Skeletal muscle satellite cell (primary cell): Measurements from ENCODE around the gene SPSB3.
A peak's percentile ranks its signal among the peaks of the same experiment; 100 is the strongest.

Experiments used
- H3K27me3 ChIP-seq: 2 replicates; pipeline ENCODE4 v1.7.0; 2013; ENCODE audit warnings: low read length; ENCODE audit not compliant: control insufficient read depth, insufficient read depth
- H3K36me3 ChIP-seq: 2 replicates; pipeline ENCODE4 v1.7.0; 2013; ENCODE audit warnings: mild to moderate bottlenecking, control low read depth, low read length; ENCODE audit not compliant: insufficient read depth
- H3K4me1 ChIP-seq: 2 replicates; pipeline ENCODE4 v1.7.0; 2013; ENCODE audit warnings: low read length; ENCODE audit not compliant: control insufficient read depth, insufficient read depth
- H3K4me2 ChIP-seq: 2 replicates; pipeline ENCODE4 v1.7.0; 2013; ENCODE audit warnings: mild to moderate bottlenecking, low read length
- H3K4me3 ChIP-seq: 2 replicates; pipeline ENCODE4 v1.7.0; 2013; ENCODE audit warnings: low read length
- H3K9ac ChIP-seq: 2 replicates; pipeline ENCODE4 v1.7.0; 2013; ENCODE audit warnings: mild to moderate bottlenecking, low read depth, low read length, moderate library complexity
- H3K9me3 ChIP-seq: replicated peaks from 2 replicates; pipeline ENCODE4 v1.7.0; 2013; ENCODE audit warnings: mild to moderate bottlenecking, control low read depth, low read length

Gene SPSB3

DNA sequence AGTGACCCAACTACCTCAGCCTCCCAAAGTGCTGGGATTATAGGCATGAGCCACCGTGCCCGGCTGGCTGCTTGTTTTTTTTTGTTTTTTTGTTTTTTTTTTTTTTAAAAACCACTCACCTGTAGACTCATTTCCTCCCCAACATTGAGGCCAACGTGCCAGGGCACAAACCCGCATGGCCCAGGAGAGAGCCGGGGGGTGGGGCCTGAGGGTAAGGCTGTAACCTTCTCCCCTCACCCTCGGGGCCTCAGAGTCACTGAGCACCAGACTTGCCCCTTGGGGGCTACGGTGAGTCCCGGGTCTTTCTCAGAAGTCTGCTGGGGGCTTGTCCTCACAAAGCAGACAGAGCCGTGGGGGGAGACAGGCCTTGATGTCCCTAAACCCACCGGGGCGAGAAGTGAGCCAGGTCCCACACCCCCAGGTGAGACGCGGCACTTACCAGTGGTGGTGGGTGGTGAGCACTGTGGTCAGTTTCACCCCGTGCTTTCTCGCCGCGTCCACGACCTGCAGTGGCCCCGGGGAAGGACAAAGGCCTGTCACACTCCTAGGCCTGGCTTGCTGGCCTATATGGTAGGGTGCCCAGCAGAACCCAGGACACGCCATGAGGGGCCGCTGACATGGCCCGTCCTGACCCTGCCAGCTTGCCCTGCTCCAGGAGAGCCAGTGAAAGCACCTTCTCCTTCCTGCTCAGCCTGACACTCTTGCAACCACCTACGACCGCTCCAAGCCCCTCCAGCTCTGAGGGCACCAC, 39.7 kb upstream of the SPSB3 start:
- Histone ChIP-seq H3K27me3 (no peaks in the 10 kb centered on the region), H3K4me2 (no peak overlapping the region), H3K9ac (no peak overlapping the region), H3K36me3 (peaks cover 5% of the 10 kb centered on the region), H3K4me1 (peaks cover 6% of the 10 kb centered on the region), H3K4me3 (no peak overlapping the region), H3K9me3 (no peaks in the 10 kb centered on the region)

DNA sequence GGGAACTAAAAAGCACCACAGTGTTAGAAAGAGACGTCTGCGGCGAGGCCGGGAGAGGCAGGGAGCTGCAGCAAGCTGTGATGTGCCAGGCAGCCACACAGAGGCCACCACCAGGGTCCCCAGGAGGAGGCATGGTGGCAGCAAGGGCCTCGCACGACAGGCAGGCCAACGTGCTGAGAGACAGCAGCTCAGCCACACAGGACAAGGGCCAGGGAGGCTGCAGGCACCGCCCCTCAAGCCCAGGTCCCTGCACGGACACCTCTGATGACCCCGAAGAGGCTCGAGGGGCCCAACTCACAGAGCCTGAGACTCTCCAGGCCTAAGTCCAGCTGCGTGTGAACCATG, 38.5 kb upstream of the SPSB3 start:
- Histone ChIP-seq H3K9ac (no peak overlapping the region), H3K4me3 (no peak overlapping the region), H3K36me3 (peaks cover 12% of the 10 kb centered on the region), H3K9me3 (no peaks in the 10 kb centered on the region), H3K27me3 (no peaks in the 10 kb centered on the region), H3K4me1 (peaks cover 5% of the 10 kb centered on the region), H3K4me2 (no peak overlapping the region)

DNA sequence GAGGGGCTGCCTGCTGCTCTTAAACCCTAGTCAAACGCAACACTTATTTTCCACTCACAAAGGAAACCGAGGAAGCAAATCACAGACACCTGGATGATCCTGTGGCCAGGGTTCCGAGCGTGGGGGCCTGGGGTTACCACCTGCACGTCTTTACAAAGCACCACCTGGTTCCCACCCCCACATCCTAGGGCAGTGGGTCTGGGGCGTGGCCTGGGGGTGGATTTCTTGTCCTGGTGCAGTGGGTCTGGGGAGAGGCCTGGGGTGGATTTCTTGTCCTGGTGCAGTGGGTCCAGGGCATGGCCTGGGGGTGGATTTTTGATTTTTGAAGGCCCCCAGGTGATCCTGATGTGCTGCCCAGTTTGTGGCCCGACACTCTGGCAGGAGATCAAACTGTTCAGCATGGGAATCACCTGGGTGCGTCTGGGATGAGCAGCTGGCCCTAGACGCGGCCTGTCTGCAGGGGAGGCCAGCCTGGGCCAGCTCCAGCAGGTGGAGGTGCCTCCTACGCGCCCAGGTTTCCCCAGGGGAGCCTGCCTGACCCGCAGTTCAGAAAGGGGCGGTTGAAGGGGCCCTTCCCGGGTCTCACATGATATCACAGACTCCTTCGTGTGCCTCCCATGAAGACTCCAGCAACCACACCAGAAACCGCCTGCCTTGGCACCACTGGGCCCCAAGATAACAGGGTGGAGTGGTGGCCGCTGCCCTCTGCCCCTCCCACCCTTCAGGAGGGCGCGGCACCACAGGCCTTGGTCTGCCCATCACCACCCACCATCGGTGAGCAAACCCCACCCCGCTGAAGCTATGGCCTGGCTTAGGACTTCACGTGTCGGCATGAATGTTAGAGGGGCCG, 38.0 kb upstream of the SPSB3 start:
- Histone ChIP-seq H3K9ac (no peak overlapping the region), H3K4me3 (no peak overlapping the region), H3K4me2 (no peak overlapping the region), H3K4me1 (no peaks in the 10 kb centered on the region), H3K9me3 (no peaks in the 10 kb centered on the region), H3K27me3 (no peaks in the 10 kb centered on the region), H3K36me3 (peaks cover 12% of the 10 kb centered on the region)

DNA sequence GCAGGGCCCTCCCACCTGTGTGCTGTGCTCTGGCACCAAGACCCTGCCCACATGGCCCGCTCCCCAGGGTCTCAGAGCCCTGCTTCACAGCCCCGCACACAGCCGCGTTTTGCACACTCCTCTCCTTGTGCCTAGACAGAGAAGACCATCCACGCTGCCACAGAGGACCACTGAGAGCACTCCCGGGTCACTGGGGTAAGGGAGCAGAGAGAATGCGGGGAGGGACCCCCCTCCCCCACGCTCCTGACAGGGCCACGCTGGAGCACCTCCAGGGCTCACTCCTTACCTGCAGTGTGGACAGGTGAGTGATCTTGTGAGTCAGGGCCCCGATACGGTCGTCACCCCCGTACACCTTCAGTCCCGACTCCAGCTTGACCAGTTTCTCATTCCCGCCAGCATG, 37.2 kb upstream of the SPSB3 start:
- Histone ChIP-seq H3K27me3 (no peaks in the 10 kb centered on the region), H3K4me1 (no peaks in the 10 kb centered on the region), H3K4me2 (no peak overlapping the region), H3K4me3 (no peak overlapping the region), H3K9me3 (no peaks in the 10 kb centered on the region), H3K9ac (no peak overlapping the region), H3K36me3 (peaks cover 12% of the 10 kb centered on the region)

DNA sequence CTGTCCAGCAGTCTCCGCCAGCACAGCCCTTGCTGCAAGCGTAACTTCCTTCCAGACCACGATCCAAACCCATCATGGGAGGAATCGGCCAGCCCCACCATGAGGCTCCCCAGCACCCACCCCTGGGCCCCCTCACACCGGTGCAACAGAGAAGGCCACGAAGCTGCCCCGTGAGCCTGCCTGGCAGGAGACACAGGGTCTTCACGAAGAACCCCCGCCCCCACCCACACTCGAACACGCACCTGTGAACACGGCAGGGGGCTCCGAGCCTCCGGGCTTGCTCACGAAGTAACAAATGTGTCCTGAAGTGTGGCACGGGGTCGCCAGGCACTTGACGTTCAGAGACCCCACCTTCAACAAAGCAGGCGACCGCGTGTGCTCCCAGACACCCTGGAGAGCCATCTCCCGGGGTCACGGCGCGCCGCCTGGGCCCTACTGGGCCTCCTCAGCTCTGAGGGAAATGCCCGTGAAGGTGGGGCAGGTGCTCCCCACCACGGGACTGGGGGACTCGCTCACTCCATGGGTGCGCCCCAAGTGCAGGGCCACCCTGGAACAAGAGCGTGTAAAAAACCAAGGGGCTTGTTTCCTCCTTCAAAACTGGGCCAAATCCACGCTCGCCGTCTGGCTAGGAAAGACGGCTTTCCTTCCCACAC, 36.6 kb upstream of the SPSB3 start:
- Histone ChIP-seq H3K36me3 (peaks cover 12% of the 10 kb centered on the region), H3K4me3 (no peak overlapping the region), H3K9me3 (no peaks in the 10 kb centered on the region), H3K27me3 (no peaks in the 10 kb centered on the region), H3K4me1 (no peaks in the 10 kb centered on the region), H3K4me2 (no peak overlapping the region), H3K9ac (no peak overlapping the region)

DNA sequence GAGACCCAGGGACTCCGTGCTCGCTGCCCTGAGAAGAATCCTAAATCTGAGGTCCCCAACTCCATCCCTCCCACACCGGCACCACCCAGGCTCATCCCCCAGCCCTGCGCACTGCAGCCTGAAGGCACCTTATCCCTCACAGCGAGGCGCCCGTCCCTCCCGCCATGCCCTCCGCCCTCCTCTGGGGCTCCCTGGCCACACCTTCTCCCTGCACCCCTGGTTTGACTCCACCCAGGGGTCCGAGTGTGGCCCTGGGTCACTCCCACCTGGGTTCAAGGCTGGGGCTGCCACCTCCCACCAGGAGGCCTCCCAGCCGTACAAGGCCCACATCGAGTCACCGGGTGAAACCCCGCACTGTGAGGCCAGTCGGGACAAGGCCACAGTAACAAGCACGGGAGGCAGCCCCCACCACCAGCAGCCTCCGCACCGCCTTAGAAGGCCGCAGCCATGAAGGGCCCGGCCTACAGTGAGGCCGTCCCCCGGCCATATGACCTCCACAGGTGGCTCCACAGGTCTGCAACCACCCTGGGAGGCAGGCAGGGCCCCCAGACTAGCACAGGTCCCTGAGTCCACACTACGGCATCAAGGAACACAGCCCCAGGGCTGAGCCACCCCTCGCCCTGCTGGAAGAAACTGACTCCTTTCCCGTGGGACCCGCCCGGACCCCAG, 36.0 kb upstream of the SPSB3 start:
- H3K36me3 ChIP-seq, result peaks cover 12% of the 10 kb centered on the region
- no peaks in the 10 kb centered on the region for H3K27me3 ChIP-seq
- no peaks in the 10 kb centered on the region for H3K4me1 ChIP-seq
- H3K4me2 ChIP-seq, result no peak overlapping the region
- H3K9me3 ChIP-seq, result no peaks in the 10 kb centered on the region
- H3K9ac ChIP-seq, result no peak overlapping the region
- no peak overlapping the region for H3K4me3 ChIP-seq

DNA sequence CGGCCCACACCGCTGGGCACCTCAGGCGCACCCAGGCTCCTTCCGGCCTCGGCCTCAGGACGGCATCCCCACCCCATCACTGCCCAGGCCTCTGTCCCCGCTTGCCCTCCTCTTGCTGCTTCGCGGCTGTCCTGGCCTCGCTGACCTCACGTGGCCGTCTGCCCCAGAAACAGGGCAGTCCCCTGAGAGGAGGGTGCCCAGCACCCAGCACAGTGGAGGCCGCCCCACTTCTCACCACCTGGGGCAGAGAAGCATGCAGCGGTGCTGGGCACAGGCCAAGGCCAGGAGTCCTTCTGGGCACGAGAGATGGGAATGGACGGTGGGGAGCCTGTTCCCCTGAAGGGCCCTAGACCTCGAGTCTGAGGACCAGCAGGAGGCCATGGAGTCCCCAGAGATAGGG, 35.3 kb upstream of the SPSB3 start:
- Histone ChIP-seq H3K9me3 (no peaks in the 10 kb centered on the region), H3K4me3 (no peak overlapping the region), H3K9ac (no peak overlapping the region), H3K27me3 (no peaks in the 10 kb centered on the region), H3K4me1 (peaks cover 5% of the 10 kb centered on the region), H3K4me2 (no peak overlapping the region), H3K36me3 (peaks cover 12% of the 10 kb centered on the region)

DNA sequence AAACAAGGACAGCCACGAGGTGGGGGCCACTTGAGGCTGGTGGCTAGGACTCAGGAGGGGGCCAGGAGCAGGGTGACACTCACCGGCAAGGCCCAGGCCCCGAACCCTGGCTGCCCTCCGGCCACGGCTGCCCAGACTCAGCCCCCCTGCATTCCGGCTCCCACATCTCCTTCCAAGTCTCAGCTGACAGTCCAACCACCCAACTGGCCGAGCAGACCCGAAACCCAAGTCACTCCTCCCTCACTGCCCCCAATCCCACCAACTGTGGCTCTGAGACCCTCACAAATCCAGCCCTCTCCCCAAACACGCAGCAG, 34.9 kb upstream of the SPSB3 start:
- H3K9me3 ChIP-seq, result no peaks in the 10 kb centered on the region
- H3K4me3 ChIP-seq, result no peak overlapping the region
- H3K36me3 ChIP-seq, result peaks cover 12% of the 10 kb centered on the region
- H3K9ac ChIP-seq, result no peak overlapping the region
- peaks cover 6% of the 10 kb centered on the region for H3K4me1 ChIP-seq
- no peaks in the 10 kb centered on the region for H3K27me3 ChIP-seq
- H3K4me2 ChIP-seq, result no peak overlapping the region

DNA sequence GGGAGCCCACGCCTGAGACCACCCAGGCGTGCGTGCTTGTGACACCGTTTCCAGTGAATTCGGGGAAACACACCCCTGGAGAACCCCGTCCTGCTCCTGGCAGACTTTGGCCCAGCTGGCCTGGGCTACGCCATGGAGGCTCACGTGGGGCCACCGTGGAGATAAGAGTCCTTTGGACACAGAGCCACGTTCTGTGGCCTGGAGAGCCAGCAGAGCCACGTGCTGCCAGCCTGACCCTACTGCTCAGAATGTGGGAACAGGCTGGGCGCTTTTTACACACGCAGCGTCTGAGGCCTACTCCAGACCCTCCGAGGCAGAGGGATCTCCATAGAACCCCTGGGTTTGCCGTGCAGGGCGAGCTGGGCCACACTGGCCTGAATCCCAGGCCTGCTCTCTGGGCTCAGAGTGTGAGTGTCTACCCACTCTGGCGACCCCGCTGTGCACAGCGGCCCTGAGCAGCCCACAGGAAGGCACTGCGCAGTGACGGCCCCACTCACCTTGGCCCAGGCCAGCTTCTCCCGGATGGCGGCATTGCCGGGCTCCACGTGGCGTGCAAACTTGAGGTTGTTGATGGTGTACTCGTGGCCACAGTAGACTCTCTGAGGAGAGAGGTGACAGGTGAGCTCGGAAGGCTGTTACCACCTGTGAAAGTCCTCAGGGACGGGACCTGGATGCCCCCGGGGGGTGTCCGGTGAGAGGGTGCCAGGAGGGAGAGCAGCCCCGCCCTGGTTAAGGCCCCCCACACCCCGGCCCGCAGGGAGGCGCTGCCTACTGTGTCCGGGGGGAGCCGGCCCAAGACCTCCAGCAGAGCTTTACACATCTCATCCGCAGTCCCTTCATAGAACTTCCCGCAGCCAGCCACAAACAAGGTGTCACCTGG, 34.3 kb upstream of the SPSB3 start:
- no peak overlapping the region for H3K4me3 ChIP-seq
- peaks cover 12% of the 10 kb centered on the region for H3K36me3 ChIP-seq
- H3K27me3 ChIP-seq, result no peaks in the 10 kb centered on the region
- no peaks in the 10 kb centered on the region for H3K9me3 ChIP-seq
- H3K4me2 ChIP-seq, result no peak overlapping the region
- no peak overlapping the region for H3K9ac ChIP-seq
- peaks cover 6% of the 10 kb centered on the region for H3K4me1 ChIP-seq

DNA sequence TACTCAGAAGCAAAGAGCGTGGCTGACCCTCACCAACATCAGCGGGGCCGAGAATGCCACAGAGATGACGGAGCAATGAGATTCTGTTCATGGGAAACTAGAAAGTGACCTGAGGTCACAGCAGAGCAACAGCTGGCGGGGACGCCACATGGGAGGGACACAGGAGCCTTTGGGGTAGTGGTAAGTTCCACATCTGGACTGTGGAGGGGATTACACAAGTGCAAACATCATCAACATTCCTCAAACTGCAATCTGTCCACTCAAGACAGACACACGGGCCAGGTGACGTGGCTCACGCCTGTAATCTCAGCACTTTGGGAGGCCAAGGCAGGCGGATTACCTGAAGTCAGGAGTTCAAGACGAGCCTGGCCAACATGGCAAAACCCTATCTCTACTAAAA, 33.1 kb upstream of the SPSB3 start:
- Histone ChIP-seq H3K9me3 (no peaks in the 10 kb centered on the region), H3K4me3 (no peak overlapping the region), H3K4me1 (peaks cover 6% of the 10 kb centered on the region), H3K4me2 (no peak overlapping the region), H3K9ac (no peak overlapping the region), H3K27me3 (no peaks in the 10 kb centered on the region), H3K36me3 (peaks cover 12% of the 10 kb centered on the region)

DNA sequence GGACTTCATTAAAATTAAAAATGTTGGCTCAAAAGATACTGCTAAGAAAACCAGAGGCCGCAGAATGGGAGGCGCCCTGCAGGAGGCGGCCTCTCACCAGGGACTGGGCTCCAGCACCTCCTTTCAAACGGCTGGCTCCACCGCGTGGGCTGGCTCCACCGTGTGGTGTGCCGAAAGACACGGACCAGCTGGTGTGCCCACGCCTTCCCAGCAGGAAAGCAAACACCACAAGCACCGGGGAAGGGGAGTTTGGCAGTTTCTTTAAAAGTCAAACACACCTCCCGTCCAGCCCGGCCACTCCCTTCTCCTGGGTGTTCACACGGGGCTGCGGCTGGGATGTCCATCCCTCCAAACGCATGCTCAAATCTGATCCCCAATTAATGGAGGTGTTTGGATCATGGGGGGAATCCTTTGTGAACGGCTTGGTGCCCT, 30.4 kb upstream of the SPSB3 start:
- peaks cover 16% of the 10 kb centered on the region for H3K36me3 ChIP-seq
- H3K4me2 ChIP-seq, result peak overlapping the region; percentile 47
- H3K4me3 ChIP-seq, result no peak overlapping the region
- peaks cover 6% of the 10 kb centered on the region for H3K4me1 ChIP-seq
- H3K9me3 ChIP-seq, result no peaks in the 10 kb centered on the region
- no peak overlapping the region for H3K9ac ChIP-seq
- no peaks in the 10 kb centered on the region for H3K27me3 ChIP-seq
